IMR-90 (cell line): ENCODE data around the gene MAP3K9. TPM values are rescaled to one million over a fixed set of nuclear protein-coding genes. Genes with fewer than 3 reads are reported as not detected.

Experiments
- ATAC-seq: fragments of 200-7000 bp; cut with Tn5 transposase; 2 replicates; pipeline ENCODE4 v1.9.1; 2020; ENCODE audit warnings: low read depth, mild to moderate bottlenecking, moderate library complexity
- BruUV-seq: library from RNA; stranded (reverse); fragments of 400-500 nt; replicated peaks from 2 replicates; lab custom pipeline; 2021; lab: Mats Ljungman, UMichigan
- CTCF ChIA-PET: fragments of 300-600 bp; formaldehyde crosslinking; extraction: SDS; loops from one replicate; lab custom pipeline; 2021; ENCODE audit warnings: antibody characterized with exemption; lab: Yijun Ruan, JAX
- POLR2A ChIA-PET: fragments of 300-600 bp; sonication (Branson Sonifier 250); formaldehyde crosslinking; loops from one replicate; lab custom pipeline; 2022; ENCODE audit warnings: antibody characterized with exemption; ENCODE audit not compliant: unreplicated experiment; lab: Charles Lee
- DNase-seq: peaks from one replicate; pipeline ENCODE4 v3.0.0; 2013
- H2AFZ ChIP-seq: replicated peaks from 2 replicates; pipeline ENCODE3; 2013; ENCODE audit warnings: low read length, mild to moderate bottlenecking; ENCODE audit not compliant: poor library complexity
- H2AK5ac ChIP-seq: 2 replicates; pipeline ENCODE4 v1.6.1; 2013; ENCODE audit warnings: low read depth, low read length, inconsistent platforms
- H2AK9ac ChIP-seq: replicated peaks from 2 replicates; pipeline ENCODE3; 2013; ENCODE audit warnings: mild to moderate bottlenecking, low read depth, low read length, moderate library complexity; ENCODE audit not compliant: poor library complexity
- H2BK120ac ChIP-seq: 2 replicates; pipeline ENCODE4 v1.6.1; 2013; ENCODE audit warnings: low read depth, low read length, inconsistent platforms
- H2BK15ac ChIP-seq: 3 replicates; pipeline ENCODE4 v1.6.1; 2013; ENCODE audit warnings: low read depth, low read length, inconsistent platforms
- H2BK20ac ChIP-seq: 2 replicates; pipeline ENCODE4 v1.6.1; 2013; ENCODE audit warnings: low read depth, mild to moderate bottlenecking, inconsistent platforms, low read length, moderate library complexity
- H2BK5ac ChIP-seq: 2 replicates; pipeline ENCODE4 v1.6.1; 2013; ENCODE audit warnings: mild to moderate bottlenecking, low read depth, low read length, inconsistent platforms; ENCODE audit not compliant: poor library complexity, severe bottlenecking
- H3K14ac ChIP-seq: replicated peaks from 2 replicates; pipeline ENCODE4 v1.6.1; 2013; ENCODE audit warnings: low read depth, low read length, inconsistent platforms
- H3K18ac ChIP-seq: 2 replicates; pipeline ENCODE4 v1.6.1; 2013; ENCODE audit warnings: low read depth, low read length, control low read depth
- H3K23ac ChIP-seq: 2 replicates; pipeline ENCODE4 v1.6.1; 2013; ENCODE audit warnings: low read depth, low read length, inconsistent platforms
- H3K27ac ChIP-seq: 2 replicates; pipeline ENCODE4 v1.5.1; 2013; ENCODE audit warnings: mild to moderate bottlenecking, control low read depth, low read length; ENCODE audit not compliant: insufficient read depth
- H3K27me3 ChIP-seq: 2 replicates; pipeline ENCODE4 v1.6.1; 2013; ENCODE audit warnings: low read length; ENCODE audit not compliant: control insufficient read depth, insufficient read depth
- H3K36me3 ChIP-seq: 2 replicates; pipeline ENCODE4 v1.6.1; 2013; ENCODE audit warnings: low read length, mixed read lengths; ENCODE audit not compliant: control insufficient read depth, insufficient read depth
- H3K4ac ChIP-seq: 2 replicates; pipeline ENCODE4 v1.6.1; 2013; ENCODE audit warnings: low read depth, low read length, inconsistent platforms
- H3K4me1 ChIP-seq: 2 replicates; pipeline ENCODE4 v1.6.1; 2013; ENCODE audit warnings: low read length, mixed read lengths; ENCODE audit not compliant: control insufficient read depth, insufficient read depth
- H3K4me2 ChIP-seq: 2 replicates; pipeline ENCODE4 v1.6.1; 2013; ENCODE audit warnings: low read depth, mild to moderate bottlenecking, control low read depth, low read length, moderate library complexity
- H3K4me3 ChIP-seq: 2 replicates; pipeline ENCODE4 v1.5.1; 2013; ENCODE audit warnings: low read depth, mild to moderate bottlenecking, control low read depth, low read length, moderate library complexity; ENCODE audit not compliant: insufficient read depth
- H3K56ac ChIP-seq: 2 replicates; pipeline ENCODE4 v1.6.1; 2013; ENCODE audit warnings: low read length, inconsistent platforms; ENCODE audit not compliant: insufficient read depth; ENCODE audit errors: extremely low read depth
- H3K79me1 ChIP-seq, 2 experiments: 2 replicates each; pipeline ENCODE4 v1.6.1; 2013; ENCODE audit warnings: low read length in 2 of 2, inconsistent platforms in 1 of 2, low read depth in 1 of 2
- H3K9ac ChIP-seq: 2 replicates; pipeline ENCODE4 v1.6.1; 2013; ENCODE audit warnings: low read depth, low read length, control low read depth
- H3K9me1 ChIP-seq: 2 replicates; pipeline ENCODE4 v1.6.1; 2013; ENCODE audit warnings: low read length, inconsistent platforms; ENCODE audit not compliant: insufficient read depth
- H3K9me3 ChIP-seq: 2 replicates; pipeline ENCODE4 v1.6.1; 2013; ENCODE audit warnings: low read length; ENCODE audit not compliant: control insufficient read depth, insufficient read depth
- H4K20me1 ChIP-seq: 2 replicates; pipeline ENCODE4 v1.6.1; 2013; ENCODE audit warnings: low read length, inconsistent platforms; ENCODE audit not compliant: insufficient read depth
- H4K5ac ChIP-seq: 2 replicates; pipeline ENCODE4 v1.6.1; 2013; ENCODE audit warnings: mild to moderate bottlenecking, low read depth, low read length, control low read depth
- H4K8ac ChIP-seq, 2 experiments: 2 replicates each; pipeline ENCODE4 v1.6.1; 2013; ENCODE audit warnings: low read depth in 2 of 2, low read length in 2 of 2, control low read depth in 1 of 2, inconsistent platforms in 1 of 2
- H4K91ac ChIP-seq: 2 replicates; pipeline ENCODE4 v1.6.1; 2013; ENCODE audit warnings: low read depth, low read length, inconsistent platforms; ENCODE audit not compliant: insufficient read depth
- BHLHE40 ChIP-seq: fragments of 150-350 bp; IDR thresholded peaks from 2 replicates; pipeline ENCODE4 v1.6.1; 2016; ENCODE audit warnings: mild to moderate bottlenecking, low read depth, low read length
- CEBPB ChIP-seq: IDR thresholded peaks from 2 replicates; pipeline ENCODE4 v1.6.1; 2012; ENCODE audit warnings: low read depth, low read length, improper control_type of control experiment
- CHD1 ChIP-seq: IDR thresholded peaks from 2 replicates; pipeline ENCODE4 v1.6.1; 2012; ENCODE audit warnings: low read depth, low read length, improper control_type of control experiment
- ELK1 ChIP-seq: fragments of 150-350 bp; IDR thresholded peaks from 2 replicates; pipeline ENCODE4 v1.6.1; 2016; ENCODE audit warnings: low read depth, mild to moderate bottlenecking, low read length, moderate library complexity, borderline replicate concordance
- FOS ChIP-seq: fragments of 150-350 bp; IDR thresholded peaks from 2 replicates; pipeline ENCODE4 v1.6.1; 2016; ENCODE audit warnings: low read depth, low read length
- MAFK ChIP-seq: IDR thresholded peaks from 2 replicates; pipeline ENCODE4 v1.6.1; 2012; ENCODE audit warnings: low read depth, low read length, improper control_type of control experiment
- MAZ ChIP-seq: IDR thresholded peaks from 2 replicates; pipeline ENCODE4 v1.6.1; 2012; ENCODE audit warnings: low read depth, mild to moderate bottlenecking, low read length, improper control_type of control experiment, moderate library complexity, borderline replicate concordance
- MXI1 ChIP-seq: IDR thresholded peaks from 2 replicates; pipeline ENCODE4 v1.6.1; 2012; ENCODE audit warnings: low read depth, mild to moderate bottlenecking, low read length, moderate library complexity, borderline replicate concordance
- NFE2L2 ChIP-seq: fragments of 150-350 bp; IDR thresholded peaks from 2 replicates; pipeline ENCODE4 v1.6.1; 2016; ENCODE audit warnings: low read depth, mild to moderate bottlenecking, low read length
- POLR2A ChIP-seq: IDR thresholded peaks from 2 replicates; pipeline ENCODE4 v1.6.1; 2012; ENCODE audit warnings: mild to moderate bottlenecking, low read depth, low read length
- RAD21 ChIP-seq: IDR thresholded peaks from 2 replicates; pipeline ENCODE4 v1.6.1; 2012; ENCODE audit warnings: low read length, improper control_type of control experiment
- RCOR1 ChIP-seq: IDR thresholded peaks from 2 replicates; pipeline ENCODE4 v1.6.1; 2012; ENCODE audit warnings: mild to moderate bottlenecking, low read length, improper control_type of control experiment; ENCODE audit not compliant: insufficient replicate concordance
- RFX5 ChIP-seq: IDR thresholded peaks from 2 replicates; pipeline ENCODE4 v1.8.0; 2012; ENCODE audit warnings: low read depth, mild to moderate bottlenecking, low read length, moderate library complexity
- SMC3 ChIP-seq: fragments of 150-350 bp; IDR thresholded peaks from 2 replicates; pipeline ENCODE4 v1.6.1; 2016; ENCODE audit warnings: low read depth, mild to moderate bottlenecking, antibody characterized with exemption, low read length, moderate library complexity
- WGBS, 2 experiments: methylation state at CpG; one replicate each; pipeline versions ENCODE4 v1.1.5 to v1.1.7; 2013; ENCODE audit warnings: missing lambda C conversion rate in 2 of 2; ENCODE audit not compliant: insufficient read length in 1 of 2; ENCODE audit errors: extremely low coverage in 2 of 2; 5-methylcytosine and 5-hydroxymethylcytosine counted together
- dilution Hi-C: fragments of 300-500 bp; cut with HindIII; formaldehyde crosslinking; loops from one replicate; pipeline ENCODE4 v1.14.3; 2018; ENCODE audit warnings: low sequenced_read_pairs; ENCODE audit not compliant: unreplicated experiment
- in situ Hi-C: fragments of 300-500 bp; cut with MboI; formaldehyde crosslinking; loops from 3 replicates; pipeline ENCODE4 v1.14.3; 2019; ENCODE audit warnings: low sequenced_read_pairs, inconsistent platforms, mixed read lengths
- intact Hi-C: fragments of 100-400 bp; cut with micrococcal nuclease; formaldehyde crosslinking; loops from 2 replicates; pipeline ENCODE4 v1.10.0; 2022
- polyA plus RNA-seq, 3 experiments: library from polyadenylated mRNA; depleted of rRNA; stranded (reverse); fragments of >200 nt; gene quantifications; 2 replicates each; pipeline ENCODE4 v1.2.3, GENCODE V29; 2012; ENCODE audit warnings: low replicate concordance in 1 of 3
- total RNA-seq: library from RNA; depleted of rRNA; stranded (reverse); fragments of >200 nt; gene quantifications from 2 replicates; pipeline ENCODE4 v1.2.3, GENCODE V29; 2012
- TF ChIP-seq, protein P1 (sequence below): conservative IDR thresholded peaks from 2 replicates; pipeline ENCODE4 v1.5.1; 2012; ENCODE audit warnings: mild to moderate bottlenecking, low read depth, low read length, improper control_type of control experiment
- TF ChIP-seq, protein P2 (sequence below): fragments of 150-350 bp; IDR thresholded peaks from 2 replicates; pipeline ENCODE4 v1.6.1; 2017; ENCODE audit warnings: mild to moderate bottlenecking, antibody characterized with exemption, low read length, low read depth

The MAP3K9 gene
- total and polyA plus RNA-seq, 2 of the 4 experiments (the other 2 are of a cell fraction): 0.17 to 0.18 TPM

GRCh38 chr14:70788898-70789297 is 20.4 kb downstream of the MAP3K9 start:
- Histone ChIP-seq H3K23ac (no peak overlapping the region), H4K5ac (no peak overlapping the region), H3K4ac (no peak overlapping the region), H4K20me1 (no peaks in the 10 kb centered on the region), H3K27me3 (peaks cover 2% of the 10 kb centered on the region; the same call in 1 of the 2 replicates), H4K8ac (no peak overlapping the region), H2BK120ac (no peak overlapping the region), H3K14ac (no peak overlapping the region), H3K9ac (no peak overlapping the region), H3K4me3 (no peak overlapping the region), H3K4me1 (no peaks in the 10 kb centered on the region), H3K9me1 (no peaks in the 10 kb centered on the region), H3K56ac (no peak overlapping the region), H3K4me2 (no peak overlapping the region), H2AK5ac (no peak overlapping the region), H2AFZ (no peak overlapping the region), H2BK5ac (no peak overlapping the region), H3K18ac (no peak overlapping the region), H2BK15ac (no peak overlapping the region), H3K27ac (no peak overlapping the region), H4K91ac (no peak overlapping the region), H3K9me3 (no peaks in the 10 kb centered on the region), H3K36me3 (no peaks in the 10 kb centered on the region), H3K79me1 (no peaks in the 10 kb centered on the region), H2BK20ac (no peak overlapping the region), H2AK9ac (no peak overlapping the region)
- intact Hi-C loops: no loop called here
- ChIA-PET POLR2A (no interaction called here), CTCF (no interaction called here)
- no CpG with 5 or more reads among the region's 6 CpGs for WGBS, 2 experiments
- ATAC-seq (no peak), DNase-seq (no peak)
- dilution Hi-C loops: no loop called here
- in situ Hi-C loops: no loop called here
- TF ChIP-seq ELK1 (no peak), RFX5 (no peak), MAFK (no peak), BHLHE40 (no peak), RAD21 (no peak), SMC3 (no peak), RCOR1 (no peak), FOS (no peak), CHD1 (no peak), CEBPB (no peak), POLR2A (no peak), MAZ (no peak), NFE2L2 (no peak), MXI1 (no peak)
- TF ChIP-seq, protein P1, sequence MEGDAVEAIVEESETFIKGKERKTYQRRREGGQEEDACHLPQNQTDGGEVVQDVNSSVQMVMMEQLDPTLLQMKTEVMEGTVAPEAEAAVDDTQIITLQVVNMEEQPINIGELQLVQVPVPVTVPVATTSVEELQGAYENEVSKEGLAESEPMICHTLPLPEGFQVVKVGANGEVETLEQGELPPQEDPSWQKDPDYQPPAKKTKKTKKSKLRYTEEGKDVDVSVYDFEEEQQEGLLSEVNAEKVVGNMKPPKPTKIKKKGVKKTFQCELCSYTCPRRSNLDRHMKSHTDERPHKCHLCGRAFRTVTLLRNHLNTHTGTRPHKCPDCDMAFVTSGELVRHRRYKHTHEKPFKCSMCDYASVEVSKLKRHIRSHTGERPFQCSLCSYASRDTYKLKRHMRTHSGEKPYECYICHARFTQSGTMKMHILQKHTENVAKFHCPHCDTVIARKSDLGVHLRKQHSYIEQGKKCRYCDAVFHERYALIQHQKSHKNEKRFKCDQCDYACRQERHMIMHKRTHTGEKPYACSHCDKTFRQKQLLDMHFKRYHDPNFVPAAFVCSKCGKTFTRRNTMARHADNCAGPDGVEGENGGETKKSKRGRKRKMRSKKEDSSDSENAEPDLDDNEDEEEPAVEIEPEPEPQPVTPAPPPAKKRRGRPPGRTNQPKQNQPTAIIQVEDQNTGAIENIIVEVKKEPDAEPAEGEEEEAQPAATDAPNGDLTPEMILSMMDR: no peak
- TF ChIP-seq, protein P2, sequence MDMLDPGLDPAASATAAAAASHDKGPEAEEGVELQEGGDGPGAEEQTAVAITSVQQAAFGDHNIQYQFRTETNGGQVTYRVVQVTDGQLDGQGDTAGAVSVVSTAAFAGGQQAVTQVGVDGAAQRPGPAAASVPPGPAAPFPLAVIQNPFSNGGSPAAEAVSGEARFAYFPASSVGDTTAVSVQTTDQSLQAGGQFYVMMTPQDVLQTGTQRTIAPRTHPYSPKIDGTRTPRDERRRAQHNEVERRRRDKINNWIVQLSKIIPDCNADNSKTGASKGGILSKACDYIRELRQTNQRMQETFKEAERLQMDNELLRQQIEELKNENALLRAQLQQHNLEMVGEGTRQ: no peak
- BruUV-seq: no TSS peak
